ENCODE data around the gene CYP21A2. TPM values are rescaled to one million over a fixed set of nuclear protein-coding genes. Genes with fewer than 3 reads are reported as not detected.

CYP21A2 gene
- polyA plus RNA-seq, 2 donors: 0.43 to 0.47 TPM

- Histone ChIP-seq H3K36me3 (ENCODE audit: control insufficient read depth in 2 of 2, insufficient read depth in 2 of 2, low read length in 1 of 2) (no peaks in the 10 kb centered on the region), H3K4me1 (ENCODE audit: control insufficient read depth in 2 of 2, insufficient read depth in 2 of 2, low read length in 1 of 2) (peaks cover 0 to 6% of the 10 kb centered on the region in 2 donors), H3K4me3 (ENCODE audit: low read depth in 1 of 2, low read length in 2 of 2) (no peak overlapping the region), H3K9me3 (ENCODE audit: control insufficient read depth in 2 of 2, insufficient read depth in 1 of 2, low read depth in 1 of 2, low read length in 1 of 2) (no peaks in the 10 kb centered on the region), H3K27ac (ENCODE audit: low read depth in 2 of 2, low read length in 1 of 2) (peak overlapping the region; percentile 42 to 90), H3K27me3 (ENCODE audit: control insufficient read depth in 1 of 2, insufficient read depth in 2 of 2, low read length in 2 of 2) (no peaks in the 10 kb centered on the region)
- WGBS, 2 donors: 43 to 47% methylated on average over 12 of the region's 12 CpGs
Measured at GRCh38 chr6:32076321-32076809, 38.1 kb downstream of the CYP21A2 start.

- Histone ChIP-seq H3K9me3 (ENCODE audit: control insufficient read depth in 2 of 2, insufficient read depth in 1 of 2, low read depth in 1 of 2, low read length in 1 of 2) (no peaks in the 10 kb centered on the region), H3K4me1 (ENCODE audit: control insufficient read depth in 2 of 2, insufficient read depth in 2 of 2, low read length in 1 of 2) (peaks cover 0 to 15% of the 10 kb centered on the region in 2 donors), H3K36me3 (ENCODE audit: control insufficient read depth in 2 of 2, insufficient read depth in 2 of 2, low read length in 1 of 2) (peaks cover 0 to 3% of the 10 kb centered on the region in 2 donors), H3K27me3 (ENCODE audit: control insufficient read depth in 1 of 2, insufficient read depth in 2 of 2, low read length in 2 of 2) (no peaks in the 10 kb centered on the region), H3K27ac (ENCODE audit: low read depth in 2 of 2, low read length in 1 of 2) (no peak overlapping the region), H3K4me3 (ENCODE audit: low read depth in 1 of 2, low read length in 2 of 2) (no peak overlapping the region)
- 69 to 87% methylated on average over 7 of the region's 7 CpGs for WGBS, 2 donors
Measured at GRCh38 chr6:32079566-32080290, 41.5 kb downstream of the CYP21A2 start.

GRCh38 chr6:32081168-32081990, 43.2 kb downstream of the CYP21A2 start:
- WGBS, 2 donors: 58% methylated on average over 22 of the region's 22 CpGs
- Histone ChIP-seq H3K27me3 (ENCODE audit: control insufficient read depth in 1 of 2, insufficient read depth in 2 of 2, low read length in 2 of 2) (no peaks in the 10 kb centered on the region), H3K9me3 (ENCODE audit: control insufficient read depth in 2 of 2, insufficient read depth in 1 of 2, low read depth in 1 of 2, low read length in 1 of 2) (no peaks in the 10 kb centered on the region), H3K4me3 (ENCODE audit: low read depth in 1 of 2, low read length in 2 of 2) (no peak overlapping the region), H3K4me1 (ENCODE audit: control insufficient read depth in 2 of 2, insufficient read depth in 2 of 2, low read length in 1 of 2) (peaks cover 0 to 18% of the 10 kb centered on the region in 2 donors), H3K27ac (ENCODE audit: low read depth in 2 of 2, low read length in 1 of 2) (peak overlapping the region; percentile 2 to 29), H3K36me3 (ENCODE audit: control insufficient read depth in 2 of 2, insufficient read depth in 2 of 2, low read length in 1 of 2) (peaks cover 0 to 3% of the 10 kb centered on the region in 2 donors)

GRCh38 chr6:32082478-32082877, 44.3 kb downstream of the CYP21A2 start:
- no peaks in the 10 kb centered on the region for H3K27me3 ChIP-seq (ENCODE audit: control insufficient read depth in 1 of 2, insufficient read depth in 2 of 2, low read length in 2 of 2)
- H3K4me3 ChIP-seq (ENCODE audit: low read depth in 1 of 2, low read length in 2 of 2): no peak overlapping the region
- peaks cover 0 to 23% of the 10 kb centered on the region in 2 donors for H3K4me1 ChIP-seq (ENCODE audit: control insufficient read depth in 2 of 2, insufficient read depth in 2 of 2, low read length in 1 of 2)
- peaks cover 0 to 3% of the 10 kb centered on the region in 2 donors for H3K36me3 ChIP-seq (ENCODE audit: control insufficient read depth in 2 of 2, insufficient read depth in 2 of 2, low read length in 1 of 2)
- WGBS, 2 donors: 58 to 67% methylated on average over 6 of the region's 6 CpGs
- H3K9me3 ChIP-seq (ENCODE audit: control insufficient read depth in 2 of 2, insufficient read depth in 1 of 2, low read depth in 1 of 2, low read length in 1 of 2): no peaks in the 10 kb centered on the region
- H3K27ac ChIP-seq (ENCODE audit: low read depth in 2 of 2, low read length in 1 of 2): peak overlapping the region; percentile 43 to 54

GRCh38 chr6:32082935-32083334, 44.7 kb downstream of the CYP21A2 start:
- H3K4me3 ChIP-seq (ENCODE audit: low read depth in 1 of 2, low read length in 2 of 2): no peak overlapping the region
- H3K4me1 ChIP-seq (ENCODE audit: control insufficient read depth in 2 of 2, insufficient read depth in 2 of 2, low read length in 1 of 2): peaks cover 0 to 23% of the 10 kb centered on the region in 2 donors
- 43 to 53% methylated on average over 9 of the region's 9 CpGs for WGBS, 2 donors

GRCh38 chr6:32083812-32084768, 45.9 kb downstream of the CYP21A2 start:
- no peak overlapping the region for H3K27ac ChIP-seq (ENCODE audit: low read depth in 2 of 2, low read length in 1 of 2)
- 92% methylated on average over 22 of the region's 22 CpGs for WGBS, 2 donors
- H3K9me3 ChIP-seq (ENCODE audit: control insufficient read depth in 2 of 2, insufficient read depth in 1 of 2, low read depth in 1 of 2, low read length in 1 of 2): no peaks in the 10 kb centered on the region
- H3K36me3 ChIP-seq (ENCODE audit: control insufficient read depth in 2 of 2, insufficient read depth in 2 of 2, low read length in 1 of 2): peaks cover 0 to 3% of the 10 kb centered on the region in 2 donors
- H3K4me1 ChIP-seq (ENCODE audit: control insufficient read depth in 2 of 2, insufficient read depth in 2 of 2, low read length in 1 of 2): peaks cover 0 to 23% of the 10 kb centered on the region in 2 donors
- H3K4me3 ChIP-seq (ENCODE audit: low read depth in 1 of 2, low read length in 2 of 2): no peak overlapping the region
- no peaks in the 10 kb centered on the region for H3K27me3 ChIP-seq (ENCODE audit: control insufficient read depth in 1 of 2, insufficient read depth in 2 of 2, low read length in 2 of 2)

More at GRCh38 chr6:32082935-32083334, 44.7 kb downstream of the CYP21A2 start:
- no peaks in the 10 kb centered on the region for H3K27me3 ChIP-seq (ENCODE audit: control insufficient read depth in 1 of 2, insufficient read depth in 2 of 2, low read length in 2 of 2)
- H3K36me3 ChIP-seq (ENCODE audit: control insufficient read depth in 2 of 2, insufficient read depth in 2 of 2, low read length in 1 of 2): peaks cover 0 to 3% of the 10 kb centered on the region in 2 donors
- H3K27ac ChIP-seq (ENCODE audit: low read depth in 2 of 2, low read length in 1 of 2): peak overlapping the region; percentile 36 to 54
- no peaks in the 10 kb centered on the region for H3K9me3 ChIP-seq (ENCODE audit: control insufficient read depth in 2 of 2, insufficient read depth in 1 of 2, low read depth in 1 of 2, low read length in 1 of 2)

- H3K4me1 ChIP-seq (ENCODE audit: control insufficient read depth in 2 of 2, insufficient read depth in 2 of 2, low read length in 1 of 2): peaks cover 0 to 23% of the 10 kb centered on the region in 2 donors
- H3K27me3 ChIP-seq (ENCODE audit: control insufficient read depth in 1 of 2, insufficient read depth in 2 of 2, low read length in 2 of 2): no peaks in the 10 kb centered on the region
- 91 to 94% methylated on average over 2 of the region's 2 CpGs for WGBS, 2 donors
- H3K27ac ChIP-seq (ENCODE audit: low read depth in 2 of 2, low read length in 1 of 2): no peak overlapping the region
- H3K4me3 ChIP-seq (ENCODE audit: low read depth in 1 of 2, low read length in 2 of 2): no peak overlapping the region
- no peaks in the 10 kb centered on the region for H3K9me3 ChIP-seq (ENCODE audit: control insufficient read depth in 2 of 2, insufficient read depth in 1 of 2, low read depth in 1 of 2, low read length in 1 of 2)
- peaks cover 0 to 3% of the 10 kb centered on the region in 2 donors for H3K36me3 ChIP-seq (ENCODE audit: control insufficient read depth in 2 of 2, insufficient read depth in 2 of 2, low read length in 1 of 2)
Measured at GRCh38 chr6:32084780-32085179, 46.6 kb downstream of the CYP21A2 start.

- Histone ChIP-seq H3K36me3 (ENCODE audit: control insufficient read depth in 2 of 2, insufficient read depth in 2 of 2, low read length in 1 of 2) (peaks cover 0 to 3% of the 10 kb centered on the region in 2 donors), H3K27ac (ENCODE audit: low read depth in 2 of 2, low read length in 1 of 2) (no peak overlapping the region), H3K27me3 (ENCODE audit: control insufficient read depth in 1 of 2, insufficient read depth in 2 of 2, low read length in 2 of 2) (no peaks in the 10 kb centered on the region), H3K4me3 (ENCODE audit: low read depth in 1 of 2, low read length in 2 of 2) (no peak overlapping the region), H3K4me1 (ENCODE audit: control insufficient read depth in 2 of 2, insufficient read depth in 2 of 2, low read length in 1 of 2) (peaks cover 0 to 23% of the 10 kb centered on the region in 2 donors), H3K9me3 (ENCODE audit: control insufficient read depth in 2 of 2, insufficient read depth in 1 of 2, low read depth in 1 of 2, low read length in 1 of 2) (no peaks in the 10 kb centered on the region)
- 84 to 86% methylated on average over 17 of the region's 17 CpGs for WGBS, 2 donors
Measured at GRCh38 chr6:32085759-32086459, 47.7 kb downstream of the CYP21A2 start.

All from esophagus (tissue), 2 donors.